ENCODE measurements around the gene ZFYVE9. TPM values are rescaled to one million over a fixed set of nuclear protein-coding genes. Genes with fewer than 3 reads are reported as not detected.

The ZFYVE9 gene
- total RNA-seq, 1 experiment from 2014 or later = 28.4 TPM

DNA sequence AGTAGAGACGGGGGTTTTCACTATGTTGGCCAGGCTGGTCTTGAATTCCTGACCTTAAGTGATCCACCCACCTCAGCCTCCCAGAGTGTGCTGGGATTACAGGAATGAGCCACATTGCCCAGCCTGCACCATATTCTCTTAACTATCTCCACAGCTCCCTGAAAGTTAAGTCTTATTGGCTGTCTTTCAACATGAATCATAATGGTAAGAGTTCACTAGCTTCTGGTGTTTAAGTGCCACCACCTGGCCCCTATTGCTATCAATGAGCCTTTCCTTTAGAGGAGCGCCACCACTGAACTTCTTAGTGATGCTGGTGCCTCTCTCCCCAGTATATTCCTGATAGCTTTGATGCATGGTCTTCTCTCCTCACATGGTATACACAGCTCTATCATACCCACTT lies 15.7 kb downstream of the ZFYVE9 start:
- Histone ChIP-seq H2BK20ac (ENCODE audit: low read depth, low read length, poor library complexity, severe bottlenecking) (no peak overlapping the region), H3K23ac (ENCODE audit: insufficient read length, low read depth, low read length) (no peak overlapping the region), H2AK5ac (ENCODE audit: insufficient read length, low read length) (no peak overlapping the region), H3K9ac (ENCODE audit: extremely low read depth, insufficient read length, low read length) (no peak overlapping the region), H4K8ac (replicated peaks; ENCODE audit: insufficient read length, low read depth, low read length) (no peak overlapping the region), H3K27ac (ENCODE audit: insufficient read length, low read depth, low read length) (no peak overlapping the region), H2BK15ac (ENCODE audit: low read depth, low read length) (no peak overlapping the region), H4K91ac (ENCODE audit: insufficient read length, low read depth, low read length) (no peak overlapping the region), H3K27me3 (ENCODE audit: insufficient read depth, low read length) (no peaks in the 10 kb centered on the region), H2BK120ac (ENCODE audit: low read depth, low read length, poor library complexity, severe bottlenecking) (no peak overlapping the region), H3T11ph (ENCODE audit: low read length) (no peak overlapping the region), H2AFZ (ENCODE audit: low read length) (no peak overlapping the region), H3K79me1 (ENCODE audit: insufficient read depth, low read depth, low read length, poor library complexity, severe bottlenecking) (peaks cover 3% of the 10 kb centered on the region), H3K9me3 (ENCODE audit: control insufficient read depth, low read depth, low read length) (peaks cover 12% of the 10 kb centered on the region), H4K5ac (ENCODE audit: insufficient read length, low read depth, low read length) (no peak overlapping the region), H4K20me1 (ENCODE audit: control insufficient read depth, insufficient read depth, insufficient read length) (no peaks in the 10 kb centered on the region), H2BK5ac (ENCODE audit: insufficient read length, low read length) (no peak overlapping the region), H3K56ac (ENCODE audit: insufficient read length, low read depth, low read length) (no peak overlapping the region), H3K79me2 (ENCODE audit: insufficient read depth, low read length) (no peaks in the 10 kb centered on the region), H3K4me2 (ENCODE audit: insufficient read depth, insufficient read length, low read length) (no peak overlapping the region), H3K4ac (ENCODE audit: low read depth, low read length) (no peak overlapping the region), H3K23me2 (ENCODE audit: insufficient read length, low read depth, low read length, poor library complexity, severe bottlenecking) (no peaks in the 10 kb centered on the region), H3K18ac (ENCODE audit: insufficient read length, low read depth, low read length) (no peak overlapping the region), H3K4me1 (ENCODE audit: insufficient read depth, low read length) (no peaks in the 10 kb centered on the region), H2BK12ac (ENCODE audit: insufficient read length, low read depth, low read length) (no peak overlapping the region), H3K14ac (ENCODE audit: insufficient read depth, low read length) (no peak overlapping the region)
- no peak overlapping the region for H3K4me3 Mint-ChIP-seq
- no peak for TF ChIP-seq CTCF (conservative IDR thresholded peaks at IDR 0.05)
- no CpG with 5 or more reads among the region's 2 CpGs for WGBS (ENCODE audit: extremely low coverage, insufficient read length, low lambda C conversion rate)
- H3K27ac Mint-ChIP-seq = no peak overlapping the region
- H3K36me3 Mint-ChIP-seq (ENCODE audit: insufficient read depth in 1 of 3, low read depth in 3 of 3) = peaks cover 14 to 23% (median 23%) of the 10 kb centered on the region in 3 experiments
- DNase-seq = no peak
- H3K27me3 Mint-ChIP-seq (ENCODE audit: low read depth) = peaks cover 1% of the 10 kb centered on the region; the same call in 1 of the 2 replicates
- peaks cover 0 to 5% of the 10 kb centered on the region in 2 experiments; a peak in 1 of 4 replicates for H3K4me1 Mint-ChIP-seq
- peaks cover 17 to 18% of the 10 kb centered on the region in 2 experiments for H3K9me3 Mint-ChIP-seq
